Ascending aorta (tissue), 2 donors: Measurements from ENCODE around the gene GDF10. TPM values are rescaled to one million over a fixed set of nuclear protein-coding genes. Genes with fewer than 3 reads are reported as not detected.

Experiments
- DNase-seq, 2 donors: peaks; one replicate each; pipeline ENCODE4 v3.0.0-alpha.2; 2019; ENCODE audit warnings: low spot score in 2 of 2
- H3K27ac ChIP-seq, 2 donors: fragments of 200-600 bp; sonication (generic); one replicate each; pipeline ENCODE4 v1.5.1; 2016 to 2017; ENCODE audit warnings: mild to moderate bottlenecking in 1 of 2
- H3K27me3 ChIP-seq: fragments of 200-600 bp; sonication (generic); one replicate; pipeline ENCODE4 v1.5.1; 2017
- H3K36me3 ChIP-seq, 2 donors: fragments of 200-600 bp; sonication (generic); one replicate each; pipeline ENCODE4 v1.5.1; 2016
- H3K4me1 ChIP-seq, 2 donors: fragments of 200-600 bp; sonication (generic); one replicate each; pipeline ENCODE4 v1.5.1; 2016 to 2017; ENCODE audit warnings: mild to moderate bottlenecking in 1 of 2
- H3K4me3 ChIP-seq, 2 donors: fragments of 200-600 bp; sonication (generic); one replicate each; pipeline ENCODE4 v1.5.1; 2016 to 2017; ENCODE audit warnings: mild to moderate bottlenecking in 1 of 2
- H3K9me3 ChIP-seq, 2 donors: fragments of 200-600 bp; sonication (generic); one replicate each; pipeline ENCODE4 v1.5.1; 2016
- intact Hi-C: fragments of 100-400 bp; cut with DNase I; formaldehyde crosslinking; loops from one replicate; pipeline ENCODE4 v1.15.1; 2023
- total RNA-seq: library from RNA; depleted of rRNA; stranded (reverse); fragments of >200 nt; gene quantifications from one replicate; pipeline ENCODE4 v1.1.0, GENCODE V29; 2016
- TF ChIP-seq, protein P1 (sequence below), 3 experiments: fragments of 200-600 bp in 2 of 3; fragments of 450-650 bp in 1 of 3; sonication (generic) in 2 of 3; IDR thresholded peaks; one replicate each; pipeline ENCODE4 v1.5.1; 2016 to 2019; ENCODE audit warnings: antibody characterized with exemption in 3 of 3, mild to moderate bottlenecking in 1 of 3, moderate library complexity in 1 of 3

GDF10 gene
- total RNA-seq, 1 donor from 2014 or later = 1.2 TPM

DNA sequence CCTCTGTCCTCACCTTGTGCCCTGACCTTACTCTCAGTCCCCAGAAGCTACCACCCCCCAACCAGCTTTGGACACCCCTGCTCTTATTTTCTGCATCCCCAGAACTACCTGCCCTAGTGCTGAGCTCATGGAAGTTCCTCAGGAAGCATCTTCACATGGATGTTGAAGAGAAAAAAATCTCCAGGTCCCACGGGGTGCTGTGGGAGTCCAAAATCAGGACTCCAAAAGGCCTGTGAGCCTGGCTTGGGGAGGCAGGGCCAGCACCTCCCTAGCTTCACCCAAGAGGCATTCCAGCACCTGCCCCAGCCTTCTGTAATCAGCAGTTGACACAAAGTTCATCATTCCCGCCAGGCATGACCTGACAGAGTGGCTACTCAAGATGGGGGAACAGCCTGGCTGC, 20.7 kb upstream of the GDF10 start:
- no peaks in the 10 kb centered on the region for H3K27me3 ChIP-seq
- H3K36me3 ChIP-seq = no peaks in the 10 kb centered on the region
- DNase-seq = peak in 1 of 2 donors; percentile 33
- H3K27ac ChIP-seq = no peak overlapping the region
- intact Hi-C loops = no loop called here
- no peaks in the 10 kb centered on the region for H3K9me3 ChIP-seq
- TF ChIP-seq, protein P1, sequence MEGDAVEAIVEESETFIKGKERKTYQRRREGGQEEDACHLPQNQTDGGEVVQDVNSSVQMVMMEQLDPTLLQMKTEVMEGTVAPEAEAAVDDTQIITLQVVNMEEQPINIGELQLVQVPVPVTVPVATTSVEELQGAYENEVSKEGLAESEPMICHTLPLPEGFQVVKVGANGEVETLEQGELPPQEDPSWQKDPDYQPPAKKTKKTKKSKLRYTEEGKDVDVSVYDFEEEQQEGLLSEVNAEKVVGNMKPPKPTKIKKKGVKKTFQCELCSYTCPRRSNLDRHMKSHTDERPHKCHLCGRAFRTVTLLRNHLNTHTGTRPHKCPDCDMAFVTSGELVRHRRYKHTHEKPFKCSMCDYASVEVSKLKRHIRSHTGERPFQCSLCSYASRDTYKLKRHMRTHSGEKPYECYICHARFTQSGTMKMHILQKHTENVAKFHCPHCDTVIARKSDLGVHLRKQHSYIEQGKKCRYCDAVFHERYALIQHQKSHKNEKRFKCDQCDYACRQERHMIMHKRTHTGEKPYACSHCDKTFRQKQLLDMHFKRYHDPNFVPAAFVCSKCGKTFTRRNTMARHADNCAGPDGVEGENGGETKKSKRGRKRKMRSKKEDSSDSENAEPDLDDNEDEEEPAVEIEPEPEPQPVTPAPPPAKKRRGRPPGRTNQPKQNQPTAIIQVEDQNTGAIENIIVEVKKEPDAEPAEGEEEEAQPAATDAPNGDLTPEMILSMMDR (IDR thresholded peaks at IDR 0.05) = no peak
- H3K4me3 ChIP-seq = no peak overlapping the region
- H3K4me1 ChIP-seq = no peaks in the 10 kb centered on the region

- H3K36me3 ChIP-seq = no peaks in the 10 kb centered on the region
- DNase-seq = peak in 1 of 2 donors; percentile 30
- TF ChIP-seq, protein P1 (IDR thresholded peaks at IDR 0.05) = no peak
- H3K27me3 ChIP-seq = no peaks in the 10 kb centered on the region
- no peak overlapping the region for H3K27ac ChIP-seq
- H3K4me3 ChIP-seq = no peak overlapping the region
- H3K4me1 ChIP-seq = peaks cover 0 to 5% of the 10 kb centered on the region in 2 donors
- intact Hi-C loops = no loop called here
- H3K9me3 ChIP-seq = no peaks in the 10 kb centered on the region
These were observed 17.9 kb upstream of the GDF10 start for GRCh38 chr10:47282005-47282656.

DNA sequence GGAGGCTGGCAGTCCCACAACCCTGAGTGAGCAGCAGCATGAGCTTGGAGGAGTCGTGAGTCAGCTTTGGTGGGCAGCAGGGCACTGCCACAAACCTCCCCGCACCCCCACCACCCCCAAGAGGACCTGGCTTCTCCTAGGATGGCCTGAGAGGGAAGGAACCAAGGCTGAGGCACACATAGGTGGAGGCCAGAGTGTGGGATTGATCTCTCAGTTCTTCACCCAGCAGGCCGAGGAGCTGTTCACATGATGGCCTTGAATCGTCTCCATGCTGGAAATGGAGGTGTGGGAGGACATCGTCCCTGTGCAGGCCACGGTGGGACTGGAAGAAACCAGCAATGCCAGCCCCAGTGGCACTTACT, 17.4 kb upstream of the GDF10 start:
- Histone ChIP-seq H3K36me3 (no peaks in the 10 kb centered on the region), H3K9me3 (no peaks in the 10 kb centered on the region), H3K27me3 (no peaks in the 10 kb centered on the region), H3K4me3 (no peak overlapping the region), H3K27ac (no peak overlapping the region), H3K4me1 (peaks cover 0 to 8% of the 10 kb centered on the region in 2 donors)
- TF ChIP-seq, protein P1 (IDR thresholded peaks at IDR 0.05) = no peak
- intact Hi-C loops = no loop called here
- DNase-seq = no peak

DNA sequence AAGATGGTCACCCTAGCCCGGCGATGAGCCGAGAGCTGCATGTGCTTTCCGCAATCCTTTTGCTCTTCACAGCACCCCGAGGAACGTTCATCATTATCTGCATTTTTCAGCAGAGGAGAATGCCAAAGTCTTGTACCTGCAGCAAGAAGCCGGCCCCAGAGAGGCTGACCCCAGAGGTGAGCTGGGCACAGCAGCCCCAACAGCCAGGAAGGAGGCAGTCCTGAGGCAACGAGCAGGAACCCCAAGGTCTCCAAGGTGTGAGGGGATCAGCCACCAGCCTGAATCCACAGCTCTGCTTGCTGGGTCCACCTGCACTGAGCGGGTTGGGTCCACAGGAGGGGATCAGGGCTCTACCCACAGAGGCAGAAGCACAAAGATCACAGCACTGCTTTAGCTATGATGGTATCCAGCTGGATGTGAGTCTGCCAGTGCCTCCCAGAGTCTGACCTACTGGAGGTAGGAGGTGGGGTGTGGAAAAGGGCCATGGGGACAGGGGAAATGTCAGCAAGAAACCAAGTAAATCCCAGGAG, 16.8 kb upstream of the GDF10 start:
- Histone ChIP-seq H3K4me3 (no peak overlapping the region), H3K36me3 (no peaks in the 10 kb centered on the region), H3K27me3 (no peaks in the 10 kb centered on the region), H3K27ac (no peak overlapping the region), H3K9me3 (no peaks in the 10 kb centered on the region), H3K4me1 (peaks cover 0 to 8% of the 10 kb centered on the region in 2 donors)
- peak in 1 of 2 donors; percentile 52 for DNase-seq
- TF ChIP-seq, protein P1 (IDR thresholded peaks at IDR 0.05) = no peak
- intact Hi-C loops = no loop called here

GRCh38 chr10:47283848-47284247, 16.1 kb upstream of the GDF10 start:
- Histone ChIP-seq H3K36me3 (no peaks in the 10 kb centered on the region), H3K27me3 (no peaks in the 10 kb centered on the region), H3K27ac (no peak overlapping the region), H3K9me3 (no peaks in the 10 kb centered on the region), H3K4me1 (peaks cover 0 to 8% of the 10 kb centered on the region in 2 donors), H3K4me3 (no peak overlapping the region)
- TF ChIP-seq, protein P1 (IDR thresholded peaks at IDR 0.05) = no peak
- intact Hi-C loops = no loop called here
- DNase-seq = peak in 1 of 2 donors; percentile 60
